GM12873 (cell line): ENCODE data around the gene TNFSF12.
A peak's percentile ranks its signal among the peaks of the same experiment; 100 is the strongest.

Experiments used
- TF ChIP-seq, protein P1 (sequence below): IDR thresholded peaks from 2 replicates; pipeline ENCODE4 v1.5.1; 2012; ENCODE audit warnings: low read depth, mild to moderate bottlenecking, moderate library complexity, low read length, control low read depth; ENCODE audit not compliant: insufficient read depth; ENCODE audit errors: missing control alignments

Gene TNFSF12

GRCh38 chr17:7586673-7587419, 38.0 kb downstream of the TNFSF12 start:
- TF ChIP-seq, protein P1, sequence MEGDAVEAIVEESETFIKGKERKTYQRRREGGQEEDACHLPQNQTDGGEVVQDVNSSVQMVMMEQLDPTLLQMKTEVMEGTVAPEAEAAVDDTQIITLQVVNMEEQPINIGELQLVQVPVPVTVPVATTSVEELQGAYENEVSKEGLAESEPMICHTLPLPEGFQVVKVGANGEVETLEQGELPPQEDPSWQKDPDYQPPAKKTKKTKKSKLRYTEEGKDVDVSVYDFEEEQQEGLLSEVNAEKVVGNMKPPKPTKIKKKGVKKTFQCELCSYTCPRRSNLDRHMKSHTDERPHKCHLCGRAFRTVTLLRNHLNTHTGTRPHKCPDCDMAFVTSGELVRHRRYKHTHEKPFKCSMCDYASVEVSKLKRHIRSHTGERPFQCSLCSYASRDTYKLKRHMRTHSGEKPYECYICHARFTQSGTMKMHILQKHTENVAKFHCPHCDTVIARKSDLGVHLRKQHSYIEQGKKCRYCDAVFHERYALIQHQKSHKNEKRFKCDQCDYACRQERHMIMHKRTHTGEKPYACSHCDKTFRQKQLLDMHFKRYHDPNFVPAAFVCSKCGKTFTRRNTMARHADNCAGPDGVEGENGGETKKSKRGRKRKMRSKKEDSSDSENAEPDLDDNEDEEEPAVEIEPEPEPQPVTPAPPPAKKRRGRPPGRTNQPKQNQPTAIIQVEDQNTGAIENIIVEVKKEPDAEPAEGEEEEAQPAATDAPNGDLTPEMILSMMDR = no peak

- TF ChIP-seq, protein P1 = no peak
Observed at GRCh38 chr17:7587420-7588151, 38.7 kb downstream of the TNFSF12 start.

DNA sequence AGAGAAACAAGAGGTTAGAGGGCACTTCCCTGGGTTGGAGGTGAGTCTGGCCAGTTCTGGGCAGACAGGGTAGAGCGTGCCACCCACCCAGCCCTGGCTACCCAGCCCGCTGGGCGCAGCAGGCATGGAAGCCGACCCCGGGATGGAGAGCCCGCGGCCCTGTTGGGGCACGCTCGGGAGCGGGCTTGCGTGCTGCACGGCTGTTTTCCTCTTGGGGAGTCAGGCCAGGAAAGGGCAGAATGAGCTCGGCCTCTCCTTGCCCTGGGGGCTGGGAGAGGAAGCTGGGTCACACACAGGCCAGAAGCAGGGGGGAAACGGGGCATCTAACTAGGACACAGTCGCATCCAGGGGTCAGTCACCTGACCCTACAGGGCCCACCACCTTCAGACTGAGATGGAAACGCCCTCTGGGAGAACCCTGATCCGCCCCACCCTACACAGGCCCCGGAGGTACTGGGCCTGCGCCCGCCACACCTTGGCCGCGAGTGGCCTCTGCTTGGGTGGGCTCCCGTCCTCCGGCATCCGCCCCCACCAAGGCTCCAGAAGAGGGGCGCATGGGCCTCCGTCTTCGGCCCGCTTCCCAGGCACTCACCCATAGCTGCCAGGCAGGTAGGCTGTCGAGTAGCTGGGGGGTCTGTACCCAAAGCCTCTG, 39.8 kb downstream of the TNFSF12 start:
- TF ChIP-seq, protein P1 = no peak

DNA sequence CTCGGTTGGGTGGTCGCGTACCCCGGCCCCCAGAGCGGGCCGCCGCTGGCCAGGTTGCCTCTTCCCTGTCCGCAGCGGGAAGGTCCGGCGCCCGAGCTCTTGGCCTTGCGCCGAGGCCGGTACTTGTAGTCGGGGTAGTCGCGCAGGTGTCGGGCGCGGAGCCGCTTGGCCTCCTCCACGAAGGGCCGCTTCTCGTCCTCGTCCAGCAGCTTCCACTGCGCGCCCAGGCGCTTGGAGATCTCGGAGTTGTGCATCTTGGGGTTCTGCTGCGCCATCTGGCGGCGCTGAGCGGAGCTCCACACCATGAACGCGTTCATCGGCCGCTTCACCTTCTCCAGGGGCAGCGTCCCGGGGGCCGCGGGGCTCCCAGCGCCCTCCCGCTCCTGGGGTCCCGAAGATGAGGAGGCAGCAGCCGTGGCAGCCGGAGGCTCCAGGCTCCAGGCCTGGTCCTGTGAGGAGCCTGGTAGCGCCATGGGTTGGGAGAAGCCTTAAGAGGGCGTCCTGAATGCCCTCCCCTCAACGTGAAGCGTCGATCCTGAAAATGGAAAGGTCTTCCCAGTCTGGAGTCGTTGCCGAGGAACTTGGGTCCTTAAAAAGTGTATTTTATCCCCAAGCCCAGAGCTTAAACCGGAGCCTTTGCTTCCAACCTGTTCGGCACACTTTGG, 40.5 kb downstream of the TNFSF12 start:
- TF ChIP-seq, protein P1 = peak; percentile 89

DNA sequence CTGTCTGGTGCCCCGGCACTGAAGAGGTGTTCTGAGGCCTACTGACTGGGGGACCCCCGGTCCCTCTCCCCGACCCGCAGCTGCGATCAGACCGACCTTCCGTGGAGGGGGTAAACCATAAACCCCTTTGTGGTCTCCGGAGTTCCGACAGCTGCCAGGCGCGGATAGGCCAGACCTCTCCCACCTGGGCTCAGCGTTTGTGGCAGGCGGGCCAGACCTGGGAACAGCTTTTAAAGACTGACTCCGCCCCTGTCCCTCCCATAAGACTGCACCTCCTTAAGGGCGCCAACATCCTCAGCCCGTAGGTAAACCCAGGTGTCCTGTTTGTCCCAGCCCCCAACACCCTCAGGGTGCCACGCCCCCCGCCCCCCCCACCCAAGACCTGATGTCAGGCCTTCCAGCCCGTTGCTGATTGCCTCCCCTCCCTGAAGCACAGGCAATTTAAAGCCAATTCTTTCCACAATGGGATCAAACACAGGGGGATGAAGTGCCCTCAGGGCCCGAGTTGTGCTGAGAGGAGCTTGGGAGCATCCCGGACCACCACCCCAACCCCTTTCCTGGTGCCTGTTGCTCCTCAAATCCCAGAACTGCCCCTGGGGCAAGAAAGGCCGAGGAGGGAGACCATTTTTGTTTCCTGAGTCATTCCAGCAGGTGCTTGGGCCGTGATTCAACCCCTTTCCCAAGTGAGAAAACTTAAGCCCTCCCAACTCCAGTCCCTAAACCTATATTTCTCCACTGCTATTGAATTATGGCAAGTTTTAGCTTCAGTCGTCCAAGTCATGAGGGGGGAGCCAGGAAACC, 41.2 kb downstream of the TNFSF12 start, which contains the start of gene SOX15:
TSS of gene SOX15 (minus strand) at position 204 of the 801 bp plus-strand sequence. CDS start 418 bp downstream, outside the sequence.
- TF ChIP-seq, protein P1 = no peak

DNA sequence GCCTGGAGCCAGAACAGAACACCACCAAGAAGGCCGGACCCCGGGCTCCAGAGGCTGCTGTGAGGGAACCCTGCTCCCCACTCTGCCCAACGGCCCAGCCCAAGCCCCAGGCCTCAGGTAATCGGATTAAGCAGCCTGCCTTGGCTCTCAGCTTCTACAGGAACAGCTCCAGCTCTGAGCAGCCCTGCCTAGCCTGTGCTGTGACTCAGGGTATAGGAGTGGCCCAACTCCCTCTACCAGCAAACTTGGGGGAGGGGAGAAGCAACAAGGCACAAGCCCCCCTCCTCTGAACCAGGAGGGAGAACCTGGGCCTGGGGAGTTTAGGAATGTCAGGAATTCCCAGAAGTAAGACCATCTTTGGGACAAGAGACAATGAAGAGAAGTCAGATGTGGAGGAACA, 41.9 kb downstream of the TNFSF12 start:
- TF ChIP-seq, protein P1 = no peak
